GM12865 (cell line): ENCODE data around the gene SLC2A4.

ENCODE experiments used
- DNase-seq: peaks from one replicate; pipeline ENCODE4 v3.0.0; 2010; ENCODE audit warnings: low read depth
- H3K4me3 ChIP-seq: 2 replicates; pipeline ENCODE4 v1.5.1; 2011; ENCODE audit warnings: mild to moderate bottlenecking, low read depth, low read length, control low read depth
- CTCF ChIP-seq: IDR thresholded peaks from 2 replicates; pipeline ENCODE4 v1.5.1; 2011; ENCODE audit warnings: low read length, control low read depth, low read depth, inconsistent platforms; ENCODE audit not compliant: insufficient read depth; ENCODE audit errors: missing control alignments

SLC2A4 gene

GRCh38 chr17:7281074-7281952 is at the start of gene SLC2A4:
Gene SLC2A4 (plus strand): TSS chr17:7281718. CDS start chr17:7281935, 217 bp downstream.
- DNase-seq = peak; percentile 93
- no peak for TF ChIP-seq CTCF
- peak within 1 kb of the TSS; percentile 63 for H3K4me3 ChIP-seq

- no peak for TF ChIP-seq CTCF
- no peak overlapping the region for H3K4me3 ChIP-seq
- no peak for DNase-seq
Measured at GRCh38 chr17:7232114-7232513, 49.4 kb upstream of the SLC2A4 start.

- no peak for DNase-seq
- H3K4me3 ChIP-seq = peak overlapping the region; percentile 96
- no peak for TF ChIP-seq CTCF
Measured at GRCh38 chr17:7233701-7234082, 47.8 kb upstream of the SLC2A4 start.

GRCh38 chr17:7234083-7234951 is 47.2 kb upstream of the SLC2A4 start, which contains the start of gene DVL2:
Gene DVL2 (minus strand): TSS chr17:7234517. CDS start chr17:7234262, 255 bp downstream.
- TF ChIP-seq CTCF = no peak
- DNase-seq = peak; percentile 97
- peak within 1 kb of the TSS; percentile 96 for H3K4me3 ChIP-seq

- no peak for DNase-seq
- no peak overlapping the region for H3K4me3 ChIP-seq
- TF ChIP-seq CTCF = no peak
Measured at GRCh38 chr17:7235693-7236665, 45.5 kb upstream of the SLC2A4 start.

GRCh38 chr17:7236808-7237207 is 44.7 kb upstream of the SLC2A4 start:
- no peak for TF ChIP-seq CTCF
- H3K4me3 ChIP-seq = no peak overlapping the region
- DNase-seq = no peak
